Ascending aorta (tissue), 2 donors: ENCODE data around the gene LDHAL6B. TPM values are rescaled to one million over a fixed set of nuclear protein-coding genes. Genes with fewer than 3 reads are reported as not detected.

ENCODE experiments used
- DNase-seq, 2 donors: peaks; one replicate each; pipeline ENCODE4 v3.0.0-alpha.2; 2019; ENCODE audit warnings: low spot score in 2 of 2
- H3K27ac ChIP-seq, 2 donors: fragments of 200-600 bp; sonication (generic); one replicate each; pipeline ENCODE4 v1.5.1; 2016 to 2017; ENCODE audit warnings: mild to moderate bottlenecking in 1 of 2
- H3K27me3 ChIP-seq: fragments of 200-600 bp; sonication (generic); one replicate; pipeline ENCODE4 v1.5.1; 2017
- H3K36me3 ChIP-seq, 2 donors: fragments of 200-600 bp; sonication (generic); one replicate each; pipeline ENCODE4 v1.5.1; 2016
- H3K4me1 ChIP-seq, 2 donors: fragments of 200-600 bp; sonication (generic); one replicate each; pipeline ENCODE4 v1.5.1; 2016 to 2017; ENCODE audit warnings: mild to moderate bottlenecking in 1 of 2
- H3K4me3 ChIP-seq, 2 donors: fragments of 200-600 bp; sonication (generic); one replicate each; pipeline ENCODE4 v1.5.1; 2016 to 2017; ENCODE audit warnings: mild to moderate bottlenecking in 1 of 2
- H3K9me3 ChIP-seq, 2 donors: fragments of 200-600 bp; sonication (generic); one replicate each; pipeline ENCODE4 v1.5.1; 2016
- CTCF ChIP-seq, 3 experiments: fragments of 200-600 bp in 2 of 3; fragments of 450-650 bp in 1 of 3; sonication (generic) in 2 of 3; IDR thresholded peaks; one replicate each; pipeline ENCODE4 v1.5.1; 2016 to 2019; ENCODE audit warnings: antibody characterized with exemption in 3 of 3, mild to moderate bottlenecking in 1 of 3, moderate library complexity in 1 of 3
- intact Hi-C: fragments of 100-400 bp; cut with DNase I; formaldehyde crosslinking; loops from one replicate; pipeline ENCODE4 v1.15.1; 2023
- total RNA-seq: library from RNA; depleted of rRNA; stranded (reverse); fragments of >200 nt; gene quantifications from one replicate; pipeline ENCODE4 v1.1.0, GENCODE V29; 2016

LDHAL6B gene
- total RNA-seq, 1 donor from 2014 or later = not detected

- no peak for DNase-seq
- H3K36me3 ChIP-seq = peaks cover 25 to 41% of the 10 kb centered on the region in 2 donors
- no peak for TF ChIP-seq CTCF (IDR thresholded peaks at IDR 0.05)
- no peaks in the 10 kb centered on the region for H3K27me3 ChIP-seq
- no peak overlapping the region for H3K27ac ChIP-seq
- intact Hi-C loops = no loop called here
- peaks cover 10 to 31% of the 10 kb centered on the region in 2 donors for H3K4me1 ChIP-seq
- H3K9me3 ChIP-seq = no peaks in the 10 kb centered on the region
- H3K4me3 ChIP-seq = no peak overlapping the region
These were observed 33.4 kb upstream of the LDHAL6B start for GRCh38 chr15:59173194-59173593.

GRCh38 chr15:59174151-59174834, 32.4 kb upstream of the LDHAL6B start:
- peaks cover 35 to 48% of the 10 kb centered on the region in 2 donors for H3K36me3 ChIP-seq
- TF ChIP-seq CTCF (IDR thresholded peaks at IDR 0.05) = no peak
- intact Hi-C loops = no loop called here
- peak overlapping the region in 1 of 2 donors; percentile 46 for H3K27ac ChIP-seq
- no peak for DNase-seq
- H3K4me1 ChIP-seq = peaks cover 10 to 23% of the 10 kb centered on the region in 2 donors
- H3K4me3 ChIP-seq = no peak overlapping the region
- H3K27me3 ChIP-seq = no peaks in the 10 kb centered on the region
- H3K9me3 ChIP-seq = no peaks in the 10 kb centered on the region

GRCh38 chr15:59174835-59175831, 31.5 kb upstream of the LDHAL6B start:
- no peaks in the 10 kb centered on the region for H3K27me3 ChIP-seq
- H3K36me3 ChIP-seq = peaks cover 38 to 48% of the 10 kb centered on the region in 2 donors
- H3K9me3 ChIP-seq = no peaks in the 10 kb centered on the region
- peak in 1 of 2 donors; percentile 70 for DNase-seq
- H3K27ac ChIP-seq = peak overlapping the region; percentile 3 to 46
- intact Hi-C loops = no loop called here
- peaks cover 5 to 17% of the 10 kb centered on the region in 2 donors for H3K4me1 ChIP-seq
- TF ChIP-seq CTCF (IDR thresholded peaks at IDR 0.05) = peak; percentile 33 to 53 (median 42)
- H3K4me3 ChIP-seq = no peak overlapping the region

- no peaks in the 10 kb centered on the region for H3K27me3 ChIP-seq
- no peak overlapping the region for H3K4me3 ChIP-seq
- peaks cover 0 to 5% of the 10 kb centered on the region in 2 donors for H3K9me3 ChIP-seq
- DNase-seq = no peak
- TF ChIP-seq CTCF (IDR thresholded peaks at IDR 0.05) = no peak
- H3K4me1 ChIP-seq = peaks cover 0 to 4% of the 10 kb centered on the region in 2 donors
- H3K36me3 ChIP-seq = peaks cover 38 to 56% of the 10 kb centered on the region in 2 donors
- intact Hi-C loops = no loop called here
- peak overlapping the region; percentile 3 to 31 for H3K27ac ChIP-seq
These were observed 29.9 kb upstream of the LDHAL6B start for GRCh38 chr15:59176653-59177316.

- no peak for TF ChIP-seq CTCF (IDR thresholded peaks at IDR 0.05)
- no peak for DNase-seq
- Histone ChIP-seq H3K4me3 (no peak overlapping the region), H3K27me3 (no peaks in the 10 kb centered on the region), H3K4me1 (peaks cover 0 to 4% of the 10 kb centered on the region in 2 donors), H3K9me3 (peaks cover 0 to 10% of the 10 kb centered on the region in 2 donors), H3K36me3 (peaks cover 38 to 61% of the 10 kb centered on the region in 2 donors), H3K27ac (peak overlapping the region; percentile 31 to 42)
- intact Hi-C loops = no loop called here
These were observed 29.4 kb upstream of the LDHAL6B start for GRCh38 chr15:59177317-59177660.
